NCI-H2081 treated with DMSO at 0.1 percent for 48 hours (cell line): ENCODE measurements around the gene SMU1.
A peak's percentile ranks its signal among the peaks of the same experiment; 100 is the strongest.

ENCODE experiments used
- DNase-seq: peaks from one replicate; lab custom pipeline; 2025; lab: John Stamatoyannopoulos, UW

Gene SMU1

DNA sequence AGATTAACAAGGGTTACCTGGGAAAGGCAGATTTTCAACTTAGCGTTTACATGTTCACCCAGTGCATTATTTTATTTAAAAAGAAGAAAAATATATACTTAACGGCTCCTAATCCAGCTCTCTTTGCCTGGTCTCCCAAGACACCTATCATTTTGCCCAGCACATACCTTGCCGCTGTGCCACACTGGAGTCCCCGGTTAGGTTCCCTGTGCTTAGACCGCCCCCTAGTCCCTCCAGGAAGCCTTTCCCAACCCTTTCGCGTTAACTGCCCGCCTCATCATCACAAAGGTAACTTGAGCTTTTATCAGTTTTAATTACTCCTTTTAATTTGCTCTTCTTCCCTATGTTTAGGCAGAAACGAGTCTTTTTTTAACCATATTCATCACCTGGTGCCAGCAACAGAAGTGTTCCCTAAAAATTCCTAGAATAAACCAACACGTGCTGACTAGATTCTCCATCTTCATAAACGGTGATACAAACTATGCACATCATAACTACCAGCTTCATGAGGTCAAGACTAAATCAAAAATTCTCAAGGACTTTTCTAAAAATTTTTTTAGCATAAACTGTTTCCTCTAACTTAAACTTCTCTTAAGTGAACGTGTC is 31.7 kb downstream of the SMU1 start:
- peak; percentile 23 for DNase-seq

DNA sequence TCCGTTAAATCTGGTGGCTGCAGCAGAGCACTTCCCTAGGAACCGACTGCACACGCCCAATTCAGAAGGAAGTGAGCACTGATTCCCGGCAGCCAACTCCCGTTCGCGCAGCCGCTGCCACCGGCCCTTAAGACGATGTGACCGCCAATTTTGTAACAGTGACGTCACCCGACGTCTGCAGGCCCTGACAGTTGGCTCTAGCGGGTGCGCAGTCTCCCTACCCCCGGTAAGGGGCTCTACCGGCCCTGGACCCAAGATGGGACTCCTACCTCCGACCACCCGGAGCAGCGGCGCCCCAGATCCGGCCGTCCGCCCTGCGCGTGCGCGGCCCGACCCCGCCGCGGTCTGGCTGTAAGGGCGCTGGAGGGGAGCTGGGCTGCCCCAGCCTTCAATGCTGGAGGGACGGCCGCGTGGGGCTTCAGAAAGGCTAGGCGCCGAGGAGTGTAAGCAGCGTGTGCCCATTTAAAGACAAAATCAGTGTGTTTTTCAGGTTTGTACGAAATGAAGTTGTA is 32.3 kb downstream of the SMU1 start:
- peak; percentile 81 for DNase-seq

DNA sequence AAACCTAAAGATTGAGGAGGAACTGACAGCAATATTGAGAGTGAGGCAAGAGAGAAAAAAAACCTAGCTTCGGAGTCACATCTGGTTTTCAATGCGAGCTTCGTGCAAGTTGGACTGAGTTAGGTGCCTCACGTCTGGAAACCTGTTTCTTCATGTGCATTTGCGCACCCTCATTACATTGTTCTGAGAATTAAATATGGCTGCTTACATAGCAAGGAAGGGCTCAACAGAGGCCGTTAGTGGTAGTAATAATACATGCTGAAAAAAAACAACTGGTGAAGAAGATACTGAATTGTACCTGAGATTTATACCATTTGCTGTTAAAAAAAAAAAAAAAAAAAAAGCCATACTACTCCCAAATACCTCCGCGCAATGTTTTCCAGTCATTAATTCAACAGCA is 32.8 kb downstream of the SMU1 start:
- DNase-seq: no peak

DNA sequence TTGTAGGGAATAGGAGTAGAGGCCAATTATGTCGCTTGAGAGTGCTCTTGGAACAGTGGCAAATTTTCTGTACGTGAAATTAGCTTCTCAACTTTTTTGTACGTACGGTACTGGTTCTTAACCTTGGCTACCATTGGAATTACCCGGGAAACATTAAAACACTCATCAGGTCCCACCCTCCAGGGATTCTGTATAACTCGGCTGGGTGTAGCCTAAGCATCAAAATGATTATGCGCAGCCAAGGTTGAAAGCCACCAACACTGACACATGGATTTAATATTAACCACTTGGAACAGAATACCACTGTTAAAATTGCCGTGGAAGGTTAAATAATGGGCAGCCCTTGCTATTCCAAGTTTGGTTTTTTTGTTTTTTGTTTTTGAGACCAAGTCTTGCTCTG is 34.0 kb downstream of the SMU1 start:
- no peak for DNase-seq

DNA sequence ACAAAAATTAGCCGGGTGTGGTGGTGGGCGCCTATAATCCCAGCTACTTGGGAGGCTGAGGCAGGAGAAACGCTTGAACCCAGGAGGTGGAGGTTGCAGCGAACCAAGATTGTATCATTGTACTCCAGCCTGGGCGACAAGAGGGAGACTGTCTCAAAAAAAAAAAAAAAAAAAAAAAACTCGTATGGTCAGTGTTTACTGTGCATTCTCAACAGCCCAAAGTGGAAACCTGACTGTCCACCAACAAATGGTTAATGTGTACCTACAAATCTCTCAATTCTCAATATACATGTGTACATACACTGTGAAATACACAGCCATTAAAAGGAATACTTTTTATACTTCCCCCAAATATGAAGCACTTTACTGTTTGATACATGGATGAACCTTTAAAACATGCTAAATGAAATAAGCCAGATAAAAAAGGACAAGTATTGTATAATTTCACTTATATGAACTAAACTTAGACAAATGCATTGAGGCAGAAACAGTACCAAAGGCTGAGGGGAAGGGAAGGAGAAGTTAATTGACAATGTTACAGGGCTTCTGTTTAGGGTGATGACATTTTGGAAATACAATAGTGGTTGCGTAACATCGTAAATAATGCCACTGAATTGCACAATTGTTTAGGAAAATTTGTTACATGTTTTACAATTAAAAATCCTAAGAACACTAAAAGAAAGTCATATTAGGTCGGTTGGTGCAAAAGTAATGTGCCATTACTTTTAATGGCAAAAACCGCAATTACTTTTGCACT is 34.9 kb downstream of the SMU1 start:
- no peak for DNase-seq

DNA sequence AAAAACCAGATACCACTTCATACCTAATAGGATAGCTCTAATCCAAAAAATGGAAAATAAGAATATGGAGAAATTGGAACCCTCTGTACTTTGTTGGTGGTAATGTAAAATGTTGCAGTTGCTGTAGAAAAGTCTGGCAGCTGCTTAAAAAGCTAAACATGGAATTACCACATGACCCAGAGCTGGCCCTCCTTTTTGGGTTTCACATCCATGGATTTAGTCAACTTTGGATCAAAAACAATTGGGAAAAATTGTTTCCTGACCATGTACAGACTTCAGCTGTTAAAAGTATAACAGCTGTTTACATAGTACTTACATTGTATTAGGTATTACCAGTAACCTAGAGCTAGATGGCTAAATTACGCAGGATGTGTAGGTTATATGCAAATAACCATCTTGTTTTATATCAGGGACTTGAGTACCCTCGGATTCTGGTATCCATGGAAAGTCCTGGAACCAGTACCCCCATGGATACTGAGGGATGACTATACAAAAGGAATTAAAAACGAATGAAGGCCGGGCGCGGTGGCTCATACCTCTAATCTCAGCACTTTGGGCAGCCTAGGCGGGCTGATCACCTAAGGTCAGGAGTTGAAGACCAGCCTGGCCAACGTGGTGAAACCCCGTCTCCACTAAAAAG is 35.6 kb downstream of the SMU1 start:
- no peak for DNase-seq

DNA sequence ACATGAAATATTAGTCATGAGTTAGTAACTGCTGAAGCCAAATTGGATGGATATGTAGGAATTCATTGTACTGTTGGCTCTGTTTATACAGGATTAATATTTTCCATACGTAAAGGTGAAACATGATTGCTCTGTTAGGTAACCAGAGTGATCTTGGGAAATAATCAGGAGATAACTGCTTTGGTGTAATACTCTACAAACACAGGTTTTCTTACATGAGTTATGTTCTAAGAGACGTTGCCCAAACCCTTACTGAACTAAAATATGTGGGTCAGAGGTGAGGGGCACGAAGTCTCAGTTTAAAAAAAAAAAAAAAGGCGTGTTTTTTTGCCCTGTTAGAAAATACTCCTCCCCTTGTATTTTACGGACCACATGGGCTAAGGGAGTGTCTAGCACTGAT is 43.6 kb downstream of the SMU1 start:
- DNase-seq: no peak

DNA sequence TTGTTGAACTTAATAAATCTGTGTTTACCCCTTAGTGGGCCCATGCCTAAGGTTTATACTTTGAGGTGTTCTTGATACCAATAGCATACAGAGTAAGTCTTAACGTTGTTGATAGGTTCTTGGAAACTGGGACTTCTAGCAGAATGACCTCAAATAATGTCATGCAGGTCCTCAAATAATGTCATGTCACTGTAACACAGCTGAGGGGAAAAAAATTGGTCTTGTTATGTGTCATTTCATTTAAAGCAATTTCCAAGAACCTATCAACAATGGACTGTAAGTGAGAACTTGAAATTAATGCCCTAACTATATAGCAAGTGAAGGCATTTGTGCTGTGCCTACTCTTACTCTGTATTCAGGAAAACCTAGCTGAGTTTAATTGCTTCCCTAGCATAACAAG is 44.2 kb downstream of the SMU1 start:
- no peak for DNase-seq

DNA sequence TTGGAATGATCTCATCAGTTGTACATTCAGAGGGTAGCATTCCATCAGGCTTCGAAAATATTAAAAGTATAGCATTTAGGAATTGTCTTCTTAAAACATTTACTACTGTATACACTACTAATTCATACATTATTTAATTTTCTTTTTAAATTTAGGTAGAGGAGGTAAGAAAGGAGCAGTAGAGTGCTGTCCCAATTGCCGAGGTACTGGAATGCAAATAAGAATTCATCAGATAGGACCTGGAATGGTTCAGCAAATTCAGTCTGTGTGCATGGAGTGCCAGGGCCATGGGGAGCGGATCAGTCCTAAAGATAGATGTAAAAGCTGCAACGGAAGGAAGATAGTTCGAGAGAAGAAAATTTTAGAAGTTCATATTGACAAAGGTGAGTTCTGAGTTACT is 46.2 kb downstream of the SMU1 start:
- no peak for DNase-seq

DNA sequence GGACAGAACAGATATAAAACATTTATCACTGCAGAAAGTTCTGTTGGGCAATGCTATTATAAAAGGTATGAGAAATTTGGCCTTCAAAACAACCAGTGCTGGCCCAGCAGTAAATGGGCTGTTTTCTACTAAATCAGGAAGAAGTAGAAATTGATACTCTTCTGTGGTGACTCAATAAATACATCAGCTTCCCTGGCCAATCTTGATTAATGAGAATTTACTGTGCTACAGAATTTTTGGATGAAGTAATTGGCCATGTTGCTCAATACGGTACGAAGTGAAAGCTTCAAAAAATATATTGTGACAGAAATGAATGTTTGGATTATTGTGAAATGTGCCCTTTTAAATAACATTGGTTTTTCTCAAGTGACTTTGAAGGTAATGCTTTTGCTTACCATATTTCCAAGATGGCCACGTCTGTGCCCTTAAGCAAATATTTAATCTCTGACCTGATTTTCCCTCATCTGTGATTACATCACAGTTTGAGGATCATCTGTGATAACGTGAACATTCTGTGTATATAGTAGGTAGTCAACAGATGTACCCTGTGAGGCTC is 47.2 kb downstream of the SMU1 start:
- no peak for DNase-seq

DNA sequence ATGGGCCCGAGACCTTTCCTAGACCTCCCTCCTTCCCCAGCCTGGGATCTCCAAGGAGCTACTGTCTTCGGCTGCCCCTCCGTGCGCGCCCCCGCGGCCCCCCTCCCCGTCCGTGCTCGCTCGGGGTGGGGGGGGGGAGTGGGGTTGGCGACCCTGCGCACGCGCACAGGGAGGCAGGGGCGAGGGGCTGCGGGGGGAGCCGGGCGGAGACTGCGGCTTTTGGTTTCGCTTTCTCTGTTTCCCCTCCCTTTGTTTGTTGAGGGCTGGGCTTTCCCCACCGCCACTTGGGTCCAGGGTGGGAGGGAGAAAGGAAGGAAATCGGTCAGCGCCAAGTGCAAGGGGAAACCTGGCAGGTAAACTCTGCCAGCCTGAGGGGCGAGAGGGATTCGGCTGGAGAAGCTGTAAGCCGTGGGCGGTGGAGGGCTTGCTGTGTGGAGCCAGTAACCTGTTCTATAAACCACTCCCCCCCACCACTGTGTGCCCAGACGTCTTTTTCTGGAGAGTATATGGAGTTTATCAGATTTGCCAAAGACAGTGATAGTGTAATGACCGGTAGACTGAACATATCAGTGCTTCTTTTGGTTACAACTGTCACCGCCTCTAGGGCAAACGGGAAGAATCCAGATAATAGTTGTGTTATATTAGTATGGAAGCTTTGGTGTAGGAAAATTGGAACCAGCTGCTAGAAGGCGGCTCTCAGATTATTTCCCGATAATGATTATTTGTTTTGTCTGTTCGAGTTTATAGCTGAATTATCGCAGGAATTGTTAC is 50.7 kb downstream of the SMU1 start:
- DNase-seq: peak; percentile 46

DNA sequence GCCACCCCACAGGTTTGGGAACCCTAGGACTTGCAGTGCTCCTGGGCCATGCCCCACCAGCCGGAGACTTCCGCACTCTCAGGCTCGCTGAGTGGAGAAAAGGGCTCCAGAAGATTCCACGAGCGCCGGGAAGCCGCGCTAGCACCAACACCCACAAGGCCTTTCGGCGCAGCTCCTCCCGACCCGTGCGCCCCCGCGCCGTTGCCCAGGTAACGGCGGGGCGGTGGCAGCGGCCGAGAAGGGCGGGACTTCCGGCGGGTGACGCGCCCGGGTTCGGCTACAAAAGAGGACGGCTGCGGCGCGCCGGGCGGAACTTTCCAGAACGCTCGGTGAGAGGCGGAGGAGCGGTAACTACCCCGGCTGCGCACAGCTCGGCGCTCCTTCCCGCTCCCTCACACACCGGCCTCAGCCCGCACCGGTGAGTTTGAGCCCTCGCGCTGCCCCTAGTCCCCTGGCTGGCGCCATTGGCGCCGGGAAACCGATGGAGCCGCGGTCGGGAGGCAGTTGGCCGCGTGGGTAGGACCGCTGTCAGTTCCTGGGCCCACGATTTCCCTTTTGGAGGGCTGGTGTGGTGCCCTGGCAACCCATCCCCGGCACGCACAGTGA is 51.4 kb downstream of the SMU1 start, which contains the start of gene DNAJA1:
TSS of gene DNAJA1 (plus strand) at position 308 of the 606 bp plus-strand sequence. CDS start 1,212 bp downstream, outside the sequence.
- DNase-seq: peak; percentile 77

DNA sequence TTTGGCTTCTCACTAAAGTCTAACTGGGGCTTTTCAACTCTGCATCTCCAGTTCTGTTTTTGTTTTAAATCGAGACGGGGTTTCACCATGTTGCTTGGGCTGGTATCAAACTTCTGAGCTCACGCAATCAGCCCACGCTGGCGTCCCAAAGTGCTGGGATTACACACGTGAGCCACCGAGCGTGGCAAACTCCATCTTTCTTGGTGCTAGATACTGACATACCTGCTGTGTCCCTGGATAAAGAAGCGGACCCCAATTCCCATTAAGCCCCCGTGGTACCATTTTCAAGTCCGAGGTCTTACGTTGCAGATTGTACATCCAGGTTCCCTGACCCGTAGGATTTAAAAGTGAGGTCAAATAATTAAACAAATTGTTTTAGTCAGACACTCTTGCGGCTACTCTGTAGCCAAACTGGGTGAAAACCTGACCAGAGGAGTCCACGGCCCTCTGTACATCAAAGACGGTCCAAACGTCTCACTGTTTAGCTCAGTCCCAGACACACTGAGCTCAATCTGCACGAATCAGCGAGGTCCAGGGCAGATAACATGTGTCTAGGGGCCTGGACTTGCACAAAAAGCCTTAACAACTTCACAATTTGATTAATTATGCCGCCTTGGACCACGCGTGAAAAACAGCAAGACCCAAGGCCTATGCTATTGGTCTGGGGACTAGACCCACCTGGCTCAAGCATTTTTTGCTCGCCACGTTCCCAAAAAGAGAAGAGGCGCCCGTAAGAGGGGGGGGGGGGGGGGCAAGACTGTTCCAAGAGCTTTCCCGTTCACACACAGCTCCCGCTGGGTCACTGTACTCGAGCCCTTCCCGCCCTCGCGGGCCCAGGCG is 52.1 kb downstream of the SMU1 start:
- DNase-seq: no peak

DNA sequence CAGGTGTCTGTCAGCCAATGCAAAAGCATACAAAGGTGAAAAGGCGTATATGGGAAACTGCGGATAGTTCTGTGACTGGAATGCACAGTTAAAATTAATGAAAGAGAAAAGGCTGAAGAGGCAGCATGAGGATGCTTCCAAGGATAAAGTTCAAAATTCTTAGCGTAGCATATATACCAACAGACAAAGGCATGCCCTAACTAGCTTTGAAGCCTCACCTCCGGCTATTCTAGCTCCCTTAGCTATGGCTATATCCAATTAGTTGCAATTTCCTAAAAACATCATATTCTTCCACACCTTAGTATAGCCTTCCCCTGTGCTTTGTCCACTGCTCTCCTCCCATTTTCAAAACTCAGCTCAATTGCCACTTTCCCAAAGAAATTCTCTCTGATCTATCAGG is 52.8 kb downstream of the SMU1 start:
- no peak for DNase-seq

DNA sequence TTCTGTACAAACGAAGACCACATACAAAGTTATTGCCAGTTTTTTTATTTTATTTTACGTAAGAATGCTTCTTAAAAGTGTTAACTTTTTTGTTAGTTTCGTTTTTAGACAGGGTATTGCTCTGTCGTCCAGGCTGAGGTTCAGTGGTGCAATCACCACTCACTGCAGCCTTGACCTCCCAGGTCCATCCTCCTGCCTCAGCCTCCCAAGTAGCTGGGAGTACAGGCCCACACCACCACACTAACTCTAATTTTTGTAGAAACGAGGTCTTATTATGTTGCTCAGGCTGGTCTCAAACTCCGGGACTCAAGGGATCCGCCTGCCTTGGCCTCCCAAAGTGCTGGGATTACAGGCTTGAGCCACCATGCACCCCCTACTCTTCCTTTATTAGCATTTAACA is 53.7 kb downstream of the SMU1 start:
- DNase-seq: no peak

DNA sequence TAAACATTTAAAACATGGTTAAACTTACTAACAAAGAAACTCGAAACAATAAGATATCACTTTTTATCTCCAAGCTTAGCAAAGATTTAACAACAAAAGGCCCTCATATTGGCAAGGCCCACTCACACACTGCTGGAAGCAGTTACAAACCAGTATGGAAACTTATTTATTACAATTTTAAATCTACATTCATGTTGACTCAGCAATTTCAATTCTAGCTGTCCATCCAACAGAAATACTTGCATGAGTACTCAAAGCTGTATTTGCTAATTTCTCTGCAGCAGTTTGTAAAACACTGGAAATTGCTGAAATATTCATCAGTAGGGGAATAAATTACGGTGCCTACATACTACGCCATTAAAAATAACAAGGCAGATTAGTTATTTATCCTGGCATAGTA is 54.2 kb downstream of the SMU1 start:
- no peak for DNase-seq

DNA sequence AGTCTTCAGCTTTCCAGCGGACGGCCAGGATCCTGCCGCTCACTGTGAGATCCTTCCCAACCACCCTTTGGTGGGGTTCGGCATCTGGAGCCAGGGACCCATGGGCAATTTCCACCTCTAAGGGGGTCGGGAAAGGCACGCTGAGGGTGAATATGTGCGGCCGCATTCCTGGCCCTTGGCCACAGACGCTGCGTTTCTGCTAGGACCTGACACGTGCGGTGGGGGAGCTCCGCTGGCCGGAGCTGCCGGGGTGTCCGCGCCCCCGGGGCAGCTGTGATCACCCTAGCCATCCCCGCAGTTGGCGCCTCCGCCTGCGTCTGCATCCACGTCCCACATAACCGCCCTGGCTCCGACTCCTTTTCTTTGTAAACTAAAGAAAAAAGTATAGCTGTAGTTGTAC is 56.7 kb downstream of the SMU1 start:
- no peak for DNase-seq

DNA sequence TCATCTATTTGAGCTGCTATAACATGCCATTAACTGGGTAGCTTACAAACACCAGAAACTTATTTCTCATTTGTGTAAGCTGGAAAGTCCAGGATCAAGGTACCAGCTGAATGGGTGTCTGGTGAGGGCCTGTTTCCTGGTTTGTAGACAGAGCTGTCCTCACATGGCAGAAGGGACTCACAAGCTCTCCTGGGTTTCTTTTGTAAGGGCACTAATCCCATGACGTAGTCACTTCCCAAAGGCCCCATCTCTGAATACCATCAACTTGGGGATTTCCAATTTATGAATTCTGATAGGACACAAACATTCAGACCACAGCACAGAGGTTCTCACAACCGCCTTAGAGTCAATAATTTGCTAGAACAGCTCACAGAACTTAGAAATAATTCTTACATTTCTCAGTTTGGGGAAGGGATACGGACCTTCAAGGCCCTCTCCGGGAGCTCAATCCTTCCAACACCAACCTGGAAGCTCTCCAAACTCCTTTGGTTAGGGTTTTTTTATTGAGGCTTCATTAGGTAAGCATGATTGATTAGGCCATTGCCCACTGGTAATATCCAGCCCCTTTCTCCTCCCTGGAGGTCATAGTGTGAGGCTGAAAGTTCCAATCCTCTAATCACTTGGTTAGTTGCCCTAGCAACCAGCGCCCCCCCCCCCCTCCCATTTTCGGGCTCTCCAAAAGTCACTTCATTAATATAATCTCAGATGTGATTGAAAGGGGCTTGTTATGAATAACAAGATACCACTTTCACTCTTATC is 59.0 kb downstream of the SMU1 start:
- DNase-seq: no peak

DNA sequence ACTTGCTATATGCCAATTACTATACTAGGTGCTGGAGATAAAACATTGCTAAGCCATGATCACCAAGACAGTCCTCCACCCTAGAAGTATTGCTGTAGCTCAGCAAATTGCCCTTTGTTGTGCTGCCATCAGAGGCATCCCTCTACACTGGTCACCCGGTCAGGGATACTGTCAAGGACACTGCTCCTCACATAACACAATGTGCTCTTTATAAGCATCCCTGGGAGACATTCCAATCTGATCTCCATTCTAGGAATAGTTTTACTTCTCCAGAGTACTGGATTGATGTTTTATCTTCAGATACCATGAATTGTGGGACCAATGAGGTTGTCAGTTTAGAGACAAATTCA is 61.8 kb downstream of the SMU1 start:
- DNase-seq: no peak
